ENCODE results near the gene CXCL1. TPM values are rescaled to one million over a fixed set of nuclear protein-coding genes. Genes with fewer than 3 reads are reported as not detected.

The CXCL1 gene
- total RNA-seq, 4 donors from 2014 or later: 1.8 to 9.1 (median 3.4) TPM; not detected in 1

DNA sequence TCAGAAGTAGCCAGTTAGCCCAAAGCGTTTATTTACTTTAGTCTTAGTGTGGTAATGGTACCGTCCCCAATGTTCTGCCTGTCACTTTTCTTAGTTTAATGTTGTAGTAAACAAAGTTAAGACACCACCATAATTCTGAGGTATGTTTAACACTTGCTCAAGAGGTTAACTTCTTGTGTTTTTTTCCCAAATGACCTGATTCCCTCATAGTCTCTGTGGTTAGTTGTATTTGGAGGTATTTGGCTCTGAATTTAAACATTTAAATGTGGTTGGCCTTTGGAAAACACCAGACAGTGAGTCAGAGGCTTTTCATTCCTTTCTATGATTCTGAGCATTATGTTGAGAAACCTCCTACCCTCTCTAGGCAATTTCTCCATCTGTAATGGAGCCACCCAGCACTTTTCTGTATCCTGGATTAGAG lies 47.9 kb downstream of the CXCL1 start:
- intact Hi-C loops (cut with DNase I): no loop called here
- TF ChIP-seq POLR2AphosphoS5 (IDR thresholded peaks at IDR 0.05) (no peak), EP300 (IDR thresholded peaks at IDR 0.05) (no peak), POLR2A (IDR thresholded peaks at IDR 0.05; ENCODE audit: low read depth) (no peak)
- TF ChIP-seq, protein P1, sequence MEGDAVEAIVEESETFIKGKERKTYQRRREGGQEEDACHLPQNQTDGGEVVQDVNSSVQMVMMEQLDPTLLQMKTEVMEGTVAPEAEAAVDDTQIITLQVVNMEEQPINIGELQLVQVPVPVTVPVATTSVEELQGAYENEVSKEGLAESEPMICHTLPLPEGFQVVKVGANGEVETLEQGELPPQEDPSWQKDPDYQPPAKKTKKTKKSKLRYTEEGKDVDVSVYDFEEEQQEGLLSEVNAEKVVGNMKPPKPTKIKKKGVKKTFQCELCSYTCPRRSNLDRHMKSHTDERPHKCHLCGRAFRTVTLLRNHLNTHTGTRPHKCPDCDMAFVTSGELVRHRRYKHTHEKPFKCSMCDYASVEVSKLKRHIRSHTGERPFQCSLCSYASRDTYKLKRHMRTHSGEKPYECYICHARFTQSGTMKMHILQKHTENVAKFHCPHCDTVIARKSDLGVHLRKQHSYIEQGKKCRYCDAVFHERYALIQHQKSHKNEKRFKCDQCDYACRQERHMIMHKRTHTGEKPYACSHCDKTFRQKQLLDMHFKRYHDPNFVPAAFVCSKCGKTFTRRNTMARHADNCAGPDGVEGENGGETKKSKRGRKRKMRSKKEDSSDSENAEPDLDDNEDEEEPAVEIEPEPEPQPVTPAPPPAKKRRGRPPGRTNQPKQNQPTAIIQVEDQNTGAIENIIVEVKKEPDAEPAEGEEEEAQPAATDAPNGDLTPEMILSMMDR (IDR thresholded peaks at IDR 0.05): no peak

DNA sequence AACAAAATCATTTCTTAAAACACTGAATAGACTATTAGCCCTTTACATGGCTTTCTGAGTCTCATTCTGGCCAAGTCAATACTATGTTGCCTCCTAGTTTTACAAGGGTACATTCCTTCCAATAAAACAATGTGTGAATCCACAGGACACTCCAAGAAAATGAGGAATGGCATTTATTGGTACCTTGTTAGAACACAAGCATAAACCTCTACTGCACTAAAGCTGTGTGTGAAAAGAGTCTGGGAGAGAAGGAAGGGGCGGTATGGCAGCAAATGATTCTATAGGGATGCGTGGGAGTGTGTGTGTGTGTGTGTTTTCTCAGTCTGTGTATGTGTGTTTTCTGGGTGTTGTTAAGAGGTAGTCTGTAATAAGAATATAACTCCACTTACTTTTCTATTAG lies 48.9 kb downstream of the CXCL1 start:
- no peaks in the 10 kb centered on the region for H3K36me3 ChIP-seq
- H3K27ac ChIP-seq (replicated peaks in 1 of 4): no peak overlapping the region
- DNase-seq (ENCODE audit: extremely low spot score): no peak
- 95% methylated on average over 2 of the region's 2 CpGs for WGBS
- no peak overlapping the region for H3K4me3 ChIP-seq
- H3K4me1 ChIP-seq: no peaks in the 10 kb centered on the region
- no peaks in the 10 kb centered on the region for H3K27me3 ChIP-seq
- TF ChIP-seq POLR2AphosphoS5 (IDR thresholded peaks at IDR 0.05) (no peak), POLR2A (IDR thresholded peaks at IDR 0.05; ENCODE audit: low read depth) (no peak)
- intact Hi-C loops (cut with DNase I): no loop called here
- no peaks in the 10 kb centered on the region for H3K9me3 ChIP-seq

More for the DNA sequence above, 47.9 kb downstream of the CXCL1 start:
- Histone ChIP-seq H3K4me1 (no peaks in the 10 kb centered on the region), H3K27me3 (no peaks in the 10 kb centered on the region), H3K9me3 (no peaks in the 10 kb centered on the region), H3K36me3 (no peaks in the 10 kb centered on the region), H3K27ac (replicated peaks in 1 of 4) (no peak overlapping the region), H3K4me3 (no peak overlapping the region)
- WGBS: 69% methylated on average over 2 of the region's 2 CpGs
- DNase-seq (ENCODE audit: extremely low spot score): no peak

DNA sequence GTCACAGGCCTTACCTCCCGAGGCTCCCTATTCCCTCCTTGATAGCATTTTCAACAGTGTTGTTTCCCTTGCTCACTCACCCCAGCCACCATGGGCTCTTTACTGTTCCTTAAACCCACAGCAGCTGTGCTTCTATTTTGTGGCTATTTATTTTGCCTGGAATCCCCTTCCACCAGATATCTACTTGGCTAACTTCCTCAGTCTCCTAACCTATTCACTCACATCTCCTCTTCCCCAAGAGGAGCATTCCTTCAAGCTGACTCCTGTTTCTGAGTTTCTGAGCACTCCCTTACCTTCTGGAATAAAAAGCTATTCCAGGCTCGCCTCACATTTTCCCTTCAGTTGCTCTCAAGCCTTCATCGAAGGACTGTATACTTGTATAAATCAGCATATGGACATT lies 50.5 kb downstream of the CXCL1 start:
- DNase-seq (ENCODE audit: extremely low spot score): no peak
- H3K4me3 ChIP-seq: no peak overlapping the region
- H3K27ac ChIP-seq (replicated peaks in 1 of 4): no peak overlapping the region
- intact Hi-C loops (cut with DNase I): loop anchor here (10.0 kb wide), 1 partner anchor 255 kb away; no protein-coding TSS in a partner anchor
- 85% methylated on average over 3 of the region's 3 CpGs for WGBS
- no peaks in the 10 kb centered on the region for H3K4me1 ChIP-seq
- TF ChIP-seq POLR2A (IDR thresholded peaks at IDR 0.05; ENCODE audit: low read depth) (no peak), POLR2AphosphoS5 (IDR thresholded peaks at IDR 0.05) (no peak), EP300 (IDR thresholded peaks at IDR 0.05) (no peak)
- TF ChIP-seq, protein P1 (IDR thresholded peaks at IDR 0.05): no peak
- H3K36me3 ChIP-seq: no peaks in the 10 kb centered on the region
- no peaks in the 10 kb centered on the region for H3K27me3 ChIP-seq
- no peaks in the 10 kb centered on the region for H3K9me3 ChIP-seq

Other genes starting within 250 kb of the CXCL1 start
- 1 to 10 TPM in 1 of 4 donors, under 1 TPM in 3; 0.26 to 1.2 (median 0.62) TPM for gene RASSF6, start 249.0 kb upstream of the CXCL1 start, total RNA-seq
- 1 to 10 TPM in 1 of 4 donors, not detected in 3; 8.0 TPM for gene CXCL8, start 128.8 kb upstream of the CXCL1 start, total RNA-seq
- gene CXCL6, start 32.7 kb upstream of the CXCL1 start, total RNA-seq: 1 to 10 TPM in 1 of 4 donors, under 1 TPM in 1, not detected in 2; 0.66 to 1.8 TPM
- not detected for gene PF4V1, start 16.1 kb upstream of the CXCL1 start, total RNA-seq
- gene PF4, start 112.6 kb downstream of the CXCL1 start, total RNA-seq: 1 to 10 TPM in 1 of 4 donors, not detected in 3; 3.5 TPM
- 10 to 100 TPM in 1 of 4 donors, not detected in 3; 10.1 TPM for gene PPBP, start 118.8 kb downstream of the CXCL1 start, total RNA-seq
- under 1 TPM in 1 of 4 donors, not detected in 3; 0.17 TPM for gene CXCL5, start 129.3 kb downstream of the CXCL1 start, total RNA-seq
- gene CXCL3, start 169.3 kb downstream of the CXCL1 start, total RNA-seq: 1 to 10 TPM in 1 of 4 donors, not detected in 3; 2.2 TPM
- 10 to 100 TPM; 15.0 to 29.3 (median 15.7) TPM for gene CXCL2, start 229.8 kb downstream of the CXCL1 start, total RNA-seq

All from esophagus muscularis mucosa (tissue), 4 donors.